K562 (cell line): Measurements from ENCODE around the gene CUL2. TPM values are rescaled to one million over a fixed set of nuclear protein-coding genes. Genes with fewer than 3 reads are reported as not detected.

ENCODE experiments used
- ATAC-seq: fragments of 200-7000 bp; cut with Tn5 transposase; 3 replicates; pipeline ENCODE4 v1.9.1; 2020; ENCODE audit warnings: moderate library complexity
- BruUV-seq: library from RNA; stranded (reverse); fragments of 400-500 nt; replicated peaks from 2 replicates; lab custom pipeline; 2021; lab: Mats Ljungman, UMichigan
- CTCF ChIA-PET: fragments of 300-600 bp; formaldehyde crosslinking; extraction: SDS; loops from one replicate; lab custom pipeline; 2021; ENCODE audit warnings: low intra/inter-chr PET ratio; lab: Yijun Ruan, JAX
- POLR2A ChIA-PET: fragments of 300-600, 350-650 bp; sonication (Branson Sonifier 250); formaldehyde crosslinking; extraction: SDS; loops from one replicate; lab custom pipeline; 2021; ENCODE audit warnings: antibody characterized with exemption, inconsistent platforms; lab: Yijun Ruan, JAX
- DNase-seq, 4 experiments: peaks; one replicate each; pipeline versions ENCODE4 v3.0.0 to v3.0.0-alpha.2; 2011 to 2018; ENCODE audit warnings: low spot score in 3 of 4, mixed read lengths in 3 of 4; ENCODE audit errors: extremely low read depth in 1 of 4
- FAIRE-seq: peaks from 2 replicates; lab custom pipeline; 2011; peaks lifted over from hg19 to GRCh38; lab: Jason Lieb, UNC
- H2AFZ ChIP-seq: 2 replicates; pipeline ENCODE4 v1.6.0; 2011; ENCODE audit warnings: low read depth, low read length, control low read depth, inconsistent platforms
- H3K27ac ChIP-seq: fragments of 200-600 bp; 3 replicates; pipeline ENCODE4 v1.8.0; 2011; ENCODE audit warnings: low read depth, mild to moderate bottlenecking, control low read depth, inconsistent platforms, low read length, moderate library complexity, mixed read lengths; ENCODE audit errors: extremely low read depth
- H3K27me3 ChIP-seq, 2 experiments: fragments of 300-600 bp in 1 of 2; 2 replicates in 1 of 2; 3 replicates in 1 of 2; pipeline versions ENCODE4 v1.6.0 to v1.8.0; 2011; ENCODE audit warnings: inconsistent platforms in 2 of 2, low read length in 2 of 2, mild to moderate bottlenecking in 1 of 2, mixed read lengths in 1 of 2, moderate library complexity in 1 of 2; ENCODE audit not compliant: control insufficient read depth in 2 of 2, insufficient read depth in 2 of 2
- H3K36me3 ChIP-seq: fragments of 300-600 bp; 3 replicates; pipeline ENCODE4 v1.8.0; 2011; ENCODE audit warnings: mild to moderate bottlenecking, low read length, inconsistent platforms; ENCODE audit not compliant: control insufficient read depth, insufficient read depth
- H3K4me1 ChIP-seq, 2 experiments: fragments of 200-600 bp in 1 of 2; replicated peaks in 1 of 2; 2 replicates in 1 of 2; 3 replicates in 1 of 2; pipeline versions ENCODE4 v1.5.1 to v1.8.0; 2011; ENCODE audit warnings: inconsistent platforms in 2 of 2, low read length in 2 of 2, mild to moderate bottlenecking in 1 of 2, mixed read lengths in 1 of 2, moderate library complexity in 1 of 2; ENCODE audit not compliant: control insufficient read depth in 2 of 2, insufficient read depth in 2 of 2
- H3K4me2 ChIP-seq: 2 replicates; pipeline ENCODE4 v1.6.1; 2011; ENCODE audit warnings: low read length, control low read depth, inconsistent platforms, mixed read lengths; ENCODE audit not compliant: insufficient read depth
- H3K4me3 ChIP-seq: fragments of 200-600 bp; sonication (generic), shearing (Covaris generic); 2 replicates; pipeline ENCODE4 v1.5.1; 2016; ENCODE audit warnings: control low read depth, inconsistent platforms
- H3K79me2 ChIP-seq: fragments of 200-600 bp; 3 replicates; pipeline ENCODE4 v1.8.0; 2011; ENCODE audit warnings: low read length, inconsistent platforms; ENCODE audit not compliant: control insufficient read depth, insufficient read depth
- H3K9ac ChIP-seq, 2 experiments: 2 replicates each; pipeline versions ENCODE4 v1.6.0 to v1.6.1; 2011; ENCODE audit warnings: low read depth in 2 of 2, low read length in 2 of 2, control low read depth in 1 of 2, inconsistent platforms in 1 of 2, mild to moderate bottlenecking in 1 of 2, mixed read lengths in 1 of 2; ENCODE audit not compliant: insufficient read depth in 1 of 2
- H3K9me1 ChIP-seq: one replicate; pipeline ENCODE4 v1.6.0; 2011; ENCODE audit warnings: inconsistent platforms, mild to moderate bottlenecking, low read length, moderate library complexity; ENCODE audit not compliant: control insufficient read depth, insufficient read depth
- H3K9me3 ChIP-seq: replicated peaks from 2 replicates; pipeline ENCODE4 v1.5.1; 2011; ENCODE audit warnings: low read depth, low read length, inconsistent platforms; ENCODE audit not compliant: control insufficient read depth, insufficient read depth
- H4K20me1 ChIP-seq: replicated peaks from 2 replicates; pipeline ENCODE4 v1.6.1; 2011; ENCODE audit warnings: low read length, inconsistent platforms, mixed read lengths; ENCODE audit not compliant: control insufficient read depth, insufficient read depth
- BCLAF1 ChIP-seq, 2 experiments: fragments of 450-650 bp in 1 of 2; IDR thresholded peaks; 2 replicates each; pipeline ENCODE4 v1.6.1; 2011 to 2017; ENCODE audit warnings: low read depth in 2 of 2, antibody characterized with exemption in 1 of 2, borderline replicate concordance in 1 of 2, low read length in 1 of 2, mild to moderate bottlenecking in 1 of 2, mixed read lengths in 1 of 2; ENCODE audit not compliant: control insufficient read depth in 1 of 2
- C11orf30 ChIP-seq: fragments of 450-650 bp; IDR thresholded peaks from 2 replicates; pipeline ENCODE4 v1.6.1; 2016; ENCODE audit warnings: low read depth, mild to moderate bottlenecking
- CBX8 ChIP-seq: fragments of 200-600 bp; sonication (generic); IDR thresholded peaks from 2 replicates; pipeline ENCODE4 v1.6.1; 2012; ENCODE audit warnings: borderline replicate concordance, mixed run types, low read depth, mild to moderate bottlenecking, moderate library complexity, mixed read lengths, low read length, control low read depth, inconsistent platforms; ENCODE audit not compliant: poor library complexity, severe bottlenecking; ENCODE audit errors: extremely low read depth
- ETV1 ChIP-seq: fragments of 450-650 bp; conservative IDR thresholded peaks from 2 replicates; pipeline ENCODE4 v1.6.1; 2016; ENCODE audit warnings: missing genetic modification characterization, control low read depth, low read depth, missing compliant biosample characterization
- MAFF ChIP-seq: IDR thresholded peaks from 2 replicates; pipeline ENCODE4 v1.6.1; 2012; ENCODE audit warnings: low read length, improper control_type of control experiment
- MXI1 ChIP-seq: IDR thresholded peaks from 2 replicates; pipeline ENCODE4 v1.6.1; 2011; ENCODE audit warnings: low read depth, mild to moderate bottlenecking, improper control_type of control experiment, low read length
- NFE2 ChIP-seq: IDR thresholded peaks from 2 replicates; pipeline ENCODE4 v1.6.1; 2014; ENCODE audit warnings: antibody characterized with exemption, low read depth
- PHF8 ChIP-seq: fragments of 200-600 bp; sonication (generic); IDR thresholded peaks from 2 replicates; pipeline ENCODE4 v1.6.1; 2012; ENCODE audit warnings: mixed run types, mild to moderate bottlenecking, inconsistent platforms, low read length, moderate library complexity, borderline replicate concordance
- PKNOX1 ChIP-seq: fragments of 450-650 bp; IDR thresholded peaks from 2 replicates; pipeline ENCODE4 v1.6.1; 2016
- PRMT5 ChIP-seq: sonication (generic); formaldehyde crosslinking; IDR thresholded peaks from 2 replicates; pipeline ENCODE4 v1.5.0; 2020; ENCODE audit warnings: missing genetic modification reagents
- SMARCB1 ChIP-seq: IDR thresholded peaks from 2 replicates; pipeline ENCODE4 v1.6.1; 2011; ENCODE audit warnings: improper control_type of control experiment, low read depth; ENCODE audit not compliant: insufficient read length
- SP2 ChIP-seq: IDR thresholded peaks from 2 replicates; pipeline ENCODE4 v1.6.1; 2011; ENCODE audit warnings: mild to moderate bottlenecking, low read depth, low read length, moderate library complexity; ENCODE audit not compliant: poor library complexity, severe bottlenecking; ENCODE audit errors: extremely low read depth
- TCF15 ChIP-seq: fragments of 250-450 bp; sonication (Bioruptor Pico); IDR thresholded peaks from 2 replicates; pipeline ENCODE4 v1.8.0; 2022; ENCODE audit warnings: moderate library complexity, mild to moderate bottlenecking, inconsistent platforms
- TFAP4 ChIP-seq: sonication (generic); formaldehyde crosslinking; IDR thresholded peaks from 2 replicates; pipeline ENCODE4 v1.8.0; 2022; ENCODE audit warnings: missing genetic modification reagents, mild to moderate bottlenecking, moderate library complexity, borderline replicate concordance
- ZC3H8 ChIP-seq: fragments of 450-650 bp; IDR thresholded peaks from 2 replicates; pipeline ENCODE4 v1.6.1; 2017
- ZNF316 ChIP-seq: fragments of 450-650 bp; IDR thresholded peaks from 2 replicates; pipeline ENCODE4 v1.6.1; 2016
- ZNF668 ChIP-seq: fragments of 250-450 bp; sonication (Bioruptor Pico); IDR thresholded peaks from 2 replicates; pipeline ENCODE4 v1.8.0; 2022; ENCODE audit warnings: mild to moderate bottlenecking, inconsistent platforms
- ZNF695 ChIP-seq: fragments of 450-650 bp; formaldehyde crosslinking; IDR thresholded peaks from 2 replicates; pipeline ENCODE4 v1.4.0; 2020; ENCODE audit warnings: mild to moderate bottlenecking, moderate library complexity
- WGBS: fragments of 100-300 bp; shearing (Covaris generic); methylation state at CpG from one replicate; pipeline ENCODE4 v1.1.6; 2016; ENCODE audit warnings: low coverage, mixed read lengths; ENCODE audit not compliant: insufficient coverage; ENCODE audit errors: missing lambda C conversion rate; 5-methylcytosine and 5-hydroxymethylcytosine counted together
- in situ Hi-C: fragments of 300-500 bp; cut with MboI; formaldehyde crosslinking; loops from 4 replicates; pipeline ENCODE4 v1.15.0; 2018; ENCODE audit warnings: inconsistent platforms, mixed read lengths
- intact Hi-C: fragments of 100-400 bp; cut with micrococcal nuclease; formaldehyde crosslinking; loops from 2 replicates; pipeline ENCODE4 v1.14.2; 2022
- polyA plus RNA-seq, 8 experiments: library from polyadenylated mRNA; depleted of rRNA in 4 of 8; stranded (reverse) in 5 of 8; unstranded in 3 of 8; fragments of >200 nt; fragmentation: Nextera tagmentation in 2 of 8; fragmentation: Illumina TruSeq in 1 of 8; extraction: Ambion mirVana in 2 of 8; extraction: Trizol in 1 of 8; gene quantifications; 2 replicates each; pipeline versions ENCODE4 v1.2.1 to v1.2.3, GENCODE V29; 2011 to 2014; ENCODE audit warnings: inconsistent platforms in 1 of 8, missing spikeins in 1 of 8
- total RNA-seq, 7 experiments: library from RNA; depleted of rRNA in 6 of 7; stranded (reverse); fragments of >200 nt in 6 of 7; fragmentation: Illumina TruSeq in 2 of 7; extraction: Trizol in 2 of 7; gene quantifications; 2 replicates each; pipeline versions ENCODE4 v1.2.1 to v1.2.3, GENCODE V29; 2011 to 2021; ENCODE audit warnings: low replicate concordance in 1 of 7

Gene CUL2
- total and polyA plus RNA-seq, 9 of the 15 experiments (the other 6 are each of a cell fraction or from before 2014, with no cell fraction given), result 17.3 to 46.3 (median 41.2) TPM

GRCh38 chr10:34981844-34982243 is 108.3 kb downstream of the CUL2 start:
- no peak overlapping the region for H3K4me3 ChIP-seq
- H3K27me3 ChIP-seq, result peaks cover 6 to 13% of the 10 kb centered on the region in 2 experiments; a peak in 4 of 5 replicates
- ChIA-PET POLR2A (interaction anchor here (0.6 kb wide), 1 partner anchor 73 kb away, joined by 4 read pairs; no protein-coding TSS in a partner anchor), CTCF (no interaction called here)
- no TSS peak for BruUV-seq
- intact Hi-C loops (no loop called here), in situ Hi-C loops (loop anchor here (10.0 kb wide), 1 partner anchor 317 kb away; no protein-coding TSS in a partner anchor)
- no peak overlapping the region for H3K27ac ChIP-seq
- ATAC-seq (no peak), DNase-seq (peak in 1 of 4 experiments; percentile 4), FAIRE-seq (no peak)
- H3K4me1 ChIP-seq, result no peaks in the 10 kb centered on the region
- H2AFZ ChIP-seq, result no peak overlapping the region
- H3K4me2 ChIP-seq, result no peak overlapping the region
- no peaks in the 10 kb centered on the region for H3K9me1 ChIP-seq
- H3K79me2 ChIP-seq, result no peaks in the 10 kb centered on the region
- 0% methylated on average over 2 of the region's 2 CpGs for WGBS
- H3K9me3 ChIP-seq, result 0 out of 2 replicates have a peak, but pooled peaks cover 4% of the 10 kb centered on the region
- no peaks in the 10 kb centered on the region for H4K20me1 ChIP-seq
- H3K36me3 ChIP-seq, result no peaks in the 10 kb centered on the region
- H3K9ac ChIP-seq, result no peak overlapping the region
- TF ChIP-seq ZNF695 (CRISPR knock-in tag), result no peak
- TF ChIP-seq PRMT5 (CRISPR knock-in tag), result no peak
- TF ChIP-seq PHF8, result no peak
- TF ChIP-seq ETV1 (tag), result no peak
- TF ChIP-seq TCF15, result no peak
- TF ChIP-seq MXI1, result no peak
- TF ChIP-seq MAFF, result peak; percentile 64
- no peak for TF ChIP-seq CBX8
- TF ChIP-seq C11orf30, result peak; percentile 41
- TF ChIP-seq PKNOX1, result no peak
- TF ChIP-seq BCLAF1 (IDR thresholded peaks at IDR 0.05; ENCODE audit: borderline replicate concordance in 1 of 2, control insufficient read depth in 1 of 2, low read depth in 2 of 2, low read length in 1 of 2), result no peak
- no peak for TF ChIP-seq ZC3H8
- no peak for TF ChIP-seq SP2
- no peak for TF ChIP-seq TFAP4 (CRISPR knock-in tag)
- no peak for TF ChIP-seq SMARCB1
- peak; percentile 63 for TF ChIP-seq NFE2
- no peak for TF ChIP-seq ZNF668
- TF ChIP-seq ZNF316, result peak; percentile 73
